NCI-H146 treated with DMSO at 0.1 percent for 48 hours (cell line): ENCODE measurements around the gene ARHGEF10L.

Experiments
- DNase-seq: peaks from one replicate; lab custom pipeline; 2025; ENCODE audit not compliant: unreplicated experiment; lab: John Stamatoyannopoulos, UW

The ARHGEF10L gene

DNA sequence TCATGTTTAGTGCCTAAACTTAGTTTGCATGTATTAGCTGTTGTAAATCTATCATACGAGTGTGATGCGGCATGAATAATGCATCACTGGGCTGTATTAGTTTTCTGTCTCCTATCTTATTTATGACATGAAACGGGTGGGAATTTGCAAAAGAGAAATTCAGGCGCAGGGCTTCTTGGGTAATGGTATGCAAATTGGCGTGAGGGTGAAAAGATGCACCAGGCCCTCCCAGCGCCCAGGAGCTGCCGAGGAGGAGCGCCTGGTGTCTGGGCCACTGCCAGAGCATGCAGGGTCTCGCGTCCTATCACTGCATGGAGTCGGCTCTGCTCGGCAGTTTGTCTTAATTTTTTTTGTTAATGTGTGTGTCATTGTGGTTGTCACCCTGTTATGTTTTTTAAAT lies 132.7 kb downstream of the ARHGEF10L start:
- no peak for DNase-seq

DNA sequence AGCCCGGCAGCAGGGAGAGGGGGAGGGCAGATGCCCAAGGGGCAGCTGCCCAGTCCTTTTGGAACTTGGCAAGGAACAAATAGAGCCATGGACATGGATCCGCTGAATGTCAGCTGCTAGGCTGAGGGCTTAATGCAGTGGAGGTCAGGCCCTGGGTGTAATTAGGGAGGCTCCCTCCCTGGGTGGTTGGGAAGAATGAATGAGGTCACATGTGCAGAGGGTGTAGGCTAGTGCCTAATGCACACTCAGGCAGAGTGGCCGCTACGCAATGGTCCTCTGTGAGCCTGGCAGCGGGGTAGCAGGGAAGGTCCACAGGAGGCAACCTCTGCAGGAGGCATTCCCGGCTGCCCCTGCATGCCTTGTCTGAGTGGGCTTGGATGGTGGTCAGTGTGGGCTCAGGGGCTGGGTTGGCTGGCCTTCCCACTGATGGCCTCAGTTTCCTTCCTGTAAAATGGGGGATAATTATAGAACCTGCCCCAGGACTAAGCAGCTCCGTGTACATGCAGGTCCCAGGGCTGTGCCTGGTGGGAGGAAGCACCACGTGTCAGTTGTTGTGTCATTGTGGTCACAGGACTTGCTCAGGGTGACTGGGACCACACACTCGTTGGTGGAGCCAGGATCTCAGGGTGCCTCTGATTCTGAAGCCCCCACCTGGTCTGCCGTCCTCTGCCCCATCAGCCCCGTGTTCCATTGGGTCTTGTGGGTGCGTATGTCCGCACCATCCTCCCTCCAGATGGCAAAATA lies 134.0 kb downstream of the ARHGEF10L start:
- no peak for DNase-seq

DNA sequence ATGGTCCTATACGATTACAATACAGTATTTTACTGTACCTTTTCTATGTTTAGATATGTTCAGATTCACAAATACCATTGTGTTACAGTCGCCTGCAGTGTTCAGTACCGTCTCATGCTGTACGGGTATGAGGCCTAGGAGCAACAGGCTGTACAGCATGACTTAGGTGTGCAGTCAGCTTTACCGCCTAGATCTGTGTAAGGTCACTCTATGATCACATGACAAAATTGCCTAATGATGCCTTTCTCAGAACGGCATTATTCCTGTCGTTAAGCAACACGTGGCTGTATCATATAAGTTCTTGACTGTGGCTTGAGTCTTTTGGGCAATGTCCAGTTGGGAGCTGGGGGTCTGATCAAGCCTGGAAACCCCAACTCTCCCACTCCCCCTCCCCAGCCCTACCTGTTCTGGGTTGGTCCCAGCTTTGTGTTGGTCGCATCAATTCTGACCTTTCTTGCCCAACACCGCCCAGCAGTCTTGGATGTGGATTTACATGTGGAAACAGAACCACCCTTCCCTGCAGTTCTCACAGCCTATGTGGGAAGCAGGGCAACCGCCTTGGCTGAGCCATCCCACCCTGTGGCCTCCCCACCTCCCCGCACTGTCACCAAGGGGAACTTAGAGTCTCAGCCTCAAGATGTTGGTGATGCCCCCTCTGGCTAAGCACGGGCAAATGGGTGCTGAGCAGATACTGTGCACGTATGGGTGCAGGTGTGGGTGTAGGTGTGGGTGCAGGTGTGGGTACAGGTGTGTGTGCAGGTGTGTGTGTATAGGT lies 135.4 kb downstream of the ARHGEF10L start:
- DNase-seq, result no peak

DNA sequence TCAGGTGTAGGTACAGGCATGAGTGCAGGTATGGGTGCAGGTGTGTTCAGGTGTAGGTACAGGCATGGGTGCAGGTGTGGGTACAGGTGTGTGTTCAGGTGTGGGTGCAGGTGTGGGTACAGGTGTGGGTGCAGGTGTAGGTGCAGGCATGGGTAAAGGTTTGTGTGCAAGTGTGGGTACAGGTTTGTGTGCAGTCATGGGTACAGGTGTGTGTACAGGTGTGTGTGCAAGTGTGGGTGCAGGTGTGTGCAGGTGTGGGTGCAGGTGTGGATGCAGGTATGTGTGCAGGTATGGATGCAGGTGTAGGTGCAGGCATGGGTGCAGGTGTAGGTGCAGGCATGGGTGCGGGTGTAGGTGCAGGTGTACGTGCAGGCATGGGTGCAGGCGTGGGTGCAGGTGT lies 136.2 kb downstream of the ARHGEF10L start:
- no peak for DNase-seq

DNA sequence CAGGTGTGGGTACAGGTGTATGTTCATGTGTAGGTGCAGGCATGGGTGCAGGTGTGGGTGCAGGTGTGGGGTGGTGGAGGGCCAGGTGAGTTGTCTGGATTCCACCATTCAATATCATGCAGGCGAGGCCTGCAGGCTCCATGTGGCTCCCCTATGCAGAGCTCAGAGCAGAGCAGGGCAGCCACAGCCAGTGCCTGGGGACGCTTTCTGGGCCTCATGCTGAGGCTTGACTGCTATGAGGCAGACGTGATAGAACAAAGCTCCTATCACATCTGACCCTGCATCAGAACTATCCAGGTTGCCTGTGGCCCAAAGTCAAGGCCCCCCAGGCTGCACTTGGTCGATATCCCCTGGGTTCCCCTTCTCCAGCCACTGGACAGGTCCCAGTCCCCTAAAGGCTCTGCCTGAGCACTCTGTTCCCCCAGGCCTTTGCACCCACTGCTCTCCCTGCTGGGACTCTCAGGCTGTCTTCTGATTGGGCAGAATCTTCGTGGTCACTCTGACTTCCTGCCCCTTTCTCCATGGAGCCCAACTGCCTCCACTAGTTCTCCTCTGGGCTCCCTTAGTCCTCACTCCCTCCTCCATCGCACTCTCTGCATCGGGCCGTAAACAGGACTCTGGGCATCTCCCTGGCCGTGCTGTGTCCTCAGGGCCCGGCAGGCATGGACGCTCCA lies 137.0 kb downstream of the ARHGEF10L start:
- no peak for DNase-seq

DNA sequence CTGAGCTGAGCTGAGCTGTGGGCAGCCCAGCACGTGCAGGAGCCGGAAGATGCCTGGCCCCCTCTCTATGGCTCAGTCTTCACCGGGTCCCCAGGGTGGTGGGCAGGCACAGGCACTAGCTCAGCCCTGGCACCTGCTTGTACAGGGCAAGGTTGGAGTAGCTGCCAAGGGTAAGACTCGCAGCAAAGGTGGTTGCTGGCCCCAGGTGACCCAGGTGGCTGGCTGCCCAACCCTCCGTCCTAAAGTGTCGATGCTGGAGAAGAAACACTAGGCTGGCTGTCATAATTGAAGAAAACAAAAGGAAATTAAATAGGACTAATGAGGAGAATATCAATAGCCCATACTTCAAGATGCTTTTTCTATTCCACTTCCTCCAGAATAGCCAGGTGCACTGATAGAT lies 138.5 kb downstream of the ARHGEF10L start:
- DNase-seq, result no peak

DNA sequence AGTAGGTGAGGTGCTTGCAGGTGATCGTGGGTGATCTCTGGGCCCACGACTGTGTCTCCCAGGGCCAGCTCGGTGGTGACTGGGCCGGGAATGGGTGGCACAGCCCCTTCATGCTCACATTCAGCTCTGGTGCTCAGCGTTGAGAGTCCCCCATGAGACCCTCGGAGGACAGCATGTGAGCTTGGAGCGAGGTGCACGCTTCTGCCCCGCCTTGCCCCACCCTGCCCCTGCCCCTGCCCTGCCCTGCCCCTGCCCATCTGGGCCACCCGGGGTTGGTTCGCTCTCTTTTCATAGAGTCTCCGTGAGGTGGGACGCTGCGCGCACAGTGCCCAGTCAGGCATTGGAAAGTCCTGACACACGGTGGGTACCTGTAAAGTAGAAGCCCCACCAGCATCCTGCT lies 140.4 kb downstream of the ARHGEF10L start:
- no peak for DNase-seq

DNA sequence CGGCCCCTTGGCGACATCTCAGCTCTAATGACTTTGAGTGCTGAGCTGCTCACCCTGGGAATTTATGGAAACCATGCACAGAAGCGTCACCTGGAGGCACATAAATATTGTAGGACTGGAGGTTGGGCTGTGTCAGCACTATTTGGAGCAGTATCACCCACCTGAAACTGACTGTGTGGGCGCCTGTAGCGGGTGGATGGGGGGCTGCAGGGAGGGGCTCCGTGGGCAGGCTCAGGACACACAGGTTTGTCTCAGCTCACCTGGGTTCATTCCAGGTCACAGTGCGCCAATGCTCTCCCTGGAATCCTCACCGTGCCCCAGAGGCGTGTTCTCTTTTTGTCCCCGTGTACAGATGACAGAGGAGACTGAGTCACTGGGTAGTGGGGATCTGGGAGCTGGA lies 140.8 kb downstream of the ARHGEF10L start:
- DNase-seq, result no peak

DNA sequence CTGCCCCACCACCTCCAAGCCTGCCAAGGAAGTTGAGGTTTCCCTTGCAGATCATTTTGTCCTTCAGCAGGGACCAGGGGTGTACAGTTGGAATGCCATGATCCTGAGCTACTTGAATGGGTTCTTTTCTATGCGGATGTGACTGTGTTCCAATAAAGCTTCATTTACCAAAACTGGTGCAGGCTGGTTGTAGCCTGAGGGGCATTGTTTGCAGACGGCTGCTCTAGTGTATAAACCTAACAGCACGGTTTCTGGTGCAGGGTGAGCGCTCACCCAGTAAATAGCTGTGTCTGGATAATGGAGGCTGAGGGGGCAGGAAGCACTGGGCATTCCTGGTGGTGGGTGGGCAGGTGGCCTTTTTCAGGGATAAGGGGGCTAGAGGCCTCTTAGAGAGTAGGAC lies 142.9 kb downstream of the ARHGEF10L start:
- DNase-seq, result no peak

DNA sequence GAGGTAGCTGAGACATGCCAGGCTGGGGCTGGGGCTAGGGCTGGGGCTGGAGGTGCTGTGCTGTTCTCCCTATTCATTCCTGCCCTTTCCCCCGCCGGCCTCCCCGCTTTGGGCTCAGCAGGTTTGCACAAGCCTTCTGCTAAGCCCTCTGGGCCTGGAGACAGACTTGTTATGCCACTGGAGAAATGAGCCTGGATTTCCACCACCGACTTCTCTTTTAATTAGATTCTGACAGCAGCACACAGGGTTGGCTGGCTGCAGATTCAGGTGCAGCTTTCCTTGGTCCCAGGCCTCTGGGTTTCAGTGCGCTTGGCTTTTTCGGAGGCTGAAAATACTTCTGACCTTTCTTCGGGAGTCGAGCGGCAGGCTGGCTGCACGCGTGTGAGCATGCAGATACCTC lies 144.1 kb downstream of the ARHGEF10L start:
- no peak for DNase-seq

DNA sequence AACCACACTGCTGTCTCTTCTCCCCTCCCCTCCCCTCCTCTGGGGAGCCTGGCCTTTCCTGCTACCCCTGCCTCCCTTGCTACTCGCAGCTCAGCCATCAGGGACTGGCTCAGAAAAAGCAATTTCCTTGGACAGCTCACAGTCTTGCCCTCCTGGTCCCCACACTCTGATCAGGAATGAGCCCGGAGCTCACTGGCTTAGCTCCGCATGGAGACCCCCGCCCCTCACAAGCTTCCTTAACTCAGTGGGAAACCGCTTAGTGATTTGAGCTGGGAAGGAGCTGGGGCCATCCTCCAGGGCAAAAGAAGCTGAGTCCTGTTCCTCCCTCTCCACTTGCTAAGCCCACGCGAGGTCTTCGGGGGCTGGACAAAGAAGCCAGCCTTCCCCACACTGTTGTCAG lies 145.3 kb downstream of the ARHGEF10L start:
- DNase-seq, result no peak

DNA sequence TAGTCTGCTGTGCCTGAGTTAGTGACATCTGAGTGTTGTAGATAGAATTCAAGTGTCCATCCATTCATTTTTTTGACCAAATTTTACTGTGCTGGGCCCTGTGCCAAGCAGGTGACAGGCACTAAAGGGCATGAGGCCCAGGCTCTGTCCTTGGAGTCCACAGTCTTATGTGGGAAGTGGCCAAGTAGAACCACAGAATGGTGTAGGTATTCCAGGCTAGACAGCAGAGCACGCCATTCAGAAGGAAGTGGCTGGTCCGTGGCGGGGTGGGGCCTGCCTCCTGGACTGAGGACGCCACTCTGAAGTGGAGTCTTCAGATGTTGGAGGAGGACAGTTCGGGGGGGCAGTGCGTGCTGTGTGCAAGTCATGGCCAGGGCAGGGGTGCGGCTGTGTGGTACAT lies 146.8 kb downstream of the ARHGEF10L start:
- DNase-seq, result no peak

DNA sequence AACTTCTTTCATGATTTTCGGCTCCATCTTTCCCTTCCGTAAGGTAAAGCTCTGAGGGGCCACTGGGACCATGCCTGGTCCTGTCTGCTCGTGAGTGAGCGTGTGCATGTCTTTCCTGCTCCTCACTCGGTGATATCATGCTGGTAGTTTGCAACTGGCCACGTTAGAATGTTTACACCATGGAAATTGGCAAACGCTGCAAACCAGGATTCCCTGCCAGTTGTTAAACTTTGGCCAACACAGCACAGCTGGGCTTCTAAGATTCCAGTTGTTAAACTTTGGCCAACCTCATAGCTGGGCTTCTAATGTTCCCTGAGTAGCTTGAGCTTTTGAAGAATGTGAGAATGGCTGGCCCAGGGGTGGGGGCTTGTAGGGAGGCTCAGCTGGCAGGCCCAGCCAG lies 147.6 kb downstream of the ARHGEF10L start:
- DNase-seq, result no peak

DNA sequence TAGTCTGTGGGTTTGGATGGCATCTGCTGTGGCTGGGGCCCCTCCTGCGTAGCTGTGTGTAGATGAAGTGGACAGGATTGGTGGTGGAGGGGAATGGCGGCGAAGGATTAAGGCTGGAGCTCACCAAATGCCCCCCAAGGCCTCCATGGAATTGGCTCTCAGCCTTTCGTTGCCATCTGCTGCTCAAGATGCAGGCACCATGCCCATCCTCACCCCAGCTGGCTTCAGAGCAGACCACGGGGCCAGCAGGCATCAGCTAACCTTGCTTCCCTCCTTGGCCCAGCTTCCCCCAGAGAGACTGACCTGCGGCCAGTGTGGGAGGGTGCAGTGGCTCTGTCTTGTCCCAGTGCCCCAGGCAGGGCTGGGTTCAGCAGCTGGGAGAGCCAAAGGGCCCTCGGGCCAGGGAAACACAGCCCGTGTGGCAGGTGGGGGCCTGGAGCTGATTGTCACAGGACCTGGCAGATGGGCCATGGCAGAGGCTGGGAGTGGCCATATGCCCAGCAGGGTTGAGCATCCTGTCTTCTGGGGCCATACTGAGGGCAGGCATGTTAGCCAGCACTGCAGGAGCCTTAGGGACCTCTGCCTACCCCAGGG lies 148.8 kb downstream of the ARHGEF10L start:
- no peak for DNase-seq

DNA sequence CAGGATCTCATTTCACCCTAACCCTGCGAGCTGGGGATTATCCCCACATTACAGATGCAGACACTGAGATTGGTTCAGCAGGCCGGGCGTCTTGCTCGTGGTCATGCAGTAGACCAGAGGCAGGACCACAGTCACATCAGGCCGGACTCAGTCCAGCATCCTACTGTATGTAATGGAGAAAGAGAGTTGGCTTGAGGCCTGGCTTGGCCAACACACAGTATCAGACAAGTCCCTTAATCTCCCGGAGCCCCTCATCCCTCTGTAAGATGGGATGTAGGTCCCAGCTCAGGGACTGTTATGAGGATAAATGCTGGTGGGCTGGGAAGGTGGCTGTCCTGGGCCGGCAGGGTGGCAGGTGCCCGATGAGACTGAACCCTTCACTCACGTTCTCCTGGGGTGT lies 149.5 kb downstream of the ARHGEF10L start:
- no peak for DNase-seq

DNA sequence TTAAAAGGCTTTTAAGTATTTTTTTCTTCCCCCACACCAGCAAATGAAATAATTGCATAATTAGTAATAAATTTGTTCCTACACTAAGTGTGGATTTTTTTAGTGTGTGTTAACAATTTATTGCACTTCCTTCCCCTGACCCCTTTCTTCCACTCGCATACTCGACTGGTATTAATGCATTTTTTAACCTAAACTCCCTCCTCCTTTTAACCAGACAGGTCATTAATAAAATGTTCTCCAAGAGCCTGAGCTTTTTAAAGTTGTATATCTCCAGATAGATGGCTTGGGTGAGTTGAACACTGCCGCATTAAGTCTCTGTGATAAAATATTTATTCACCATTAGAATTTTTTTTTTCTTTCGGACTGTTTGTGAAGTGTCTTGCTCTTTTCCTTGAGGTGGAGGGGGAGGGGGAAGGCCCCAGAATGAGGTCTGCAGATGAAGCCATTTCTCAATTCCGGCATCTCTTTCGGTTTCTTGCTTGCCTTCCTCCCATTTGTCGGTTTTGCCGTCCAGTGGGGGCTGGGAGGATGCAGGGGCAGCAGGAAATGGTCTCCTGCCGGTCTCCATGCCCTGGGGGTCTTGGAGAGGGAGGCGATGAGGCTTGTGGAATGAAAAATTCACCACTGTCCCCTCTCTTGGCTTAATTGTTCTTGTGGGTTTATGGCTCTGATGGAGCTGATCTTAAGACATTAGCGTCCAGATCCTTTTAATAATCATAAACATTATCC lies 151.6 kb downstream of the ARHGEF10L start:
- no peak for DNase-seq

DNA sequence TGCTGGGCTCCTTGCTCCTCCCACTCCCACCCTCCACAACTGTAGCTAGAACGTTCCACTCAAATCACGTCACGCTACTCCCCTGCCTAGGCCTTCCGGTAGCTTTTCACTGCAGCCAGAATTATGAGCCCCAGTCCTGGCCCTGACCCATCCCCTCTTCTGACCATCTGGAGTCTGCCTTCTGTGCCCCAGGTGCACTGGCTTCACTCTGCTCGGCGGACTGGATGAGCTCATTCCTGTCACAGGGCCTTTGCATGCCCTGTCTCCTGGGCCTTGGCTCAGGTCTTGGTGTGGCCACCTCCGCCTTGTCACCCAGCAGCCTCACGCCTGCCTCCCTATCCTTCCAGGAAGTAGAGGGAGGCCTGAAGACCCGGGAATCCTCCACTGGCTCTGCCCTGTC lies 153.1 kb downstream of the ARHGEF10L start:
- DNase-seq, result no peak

DNA sequence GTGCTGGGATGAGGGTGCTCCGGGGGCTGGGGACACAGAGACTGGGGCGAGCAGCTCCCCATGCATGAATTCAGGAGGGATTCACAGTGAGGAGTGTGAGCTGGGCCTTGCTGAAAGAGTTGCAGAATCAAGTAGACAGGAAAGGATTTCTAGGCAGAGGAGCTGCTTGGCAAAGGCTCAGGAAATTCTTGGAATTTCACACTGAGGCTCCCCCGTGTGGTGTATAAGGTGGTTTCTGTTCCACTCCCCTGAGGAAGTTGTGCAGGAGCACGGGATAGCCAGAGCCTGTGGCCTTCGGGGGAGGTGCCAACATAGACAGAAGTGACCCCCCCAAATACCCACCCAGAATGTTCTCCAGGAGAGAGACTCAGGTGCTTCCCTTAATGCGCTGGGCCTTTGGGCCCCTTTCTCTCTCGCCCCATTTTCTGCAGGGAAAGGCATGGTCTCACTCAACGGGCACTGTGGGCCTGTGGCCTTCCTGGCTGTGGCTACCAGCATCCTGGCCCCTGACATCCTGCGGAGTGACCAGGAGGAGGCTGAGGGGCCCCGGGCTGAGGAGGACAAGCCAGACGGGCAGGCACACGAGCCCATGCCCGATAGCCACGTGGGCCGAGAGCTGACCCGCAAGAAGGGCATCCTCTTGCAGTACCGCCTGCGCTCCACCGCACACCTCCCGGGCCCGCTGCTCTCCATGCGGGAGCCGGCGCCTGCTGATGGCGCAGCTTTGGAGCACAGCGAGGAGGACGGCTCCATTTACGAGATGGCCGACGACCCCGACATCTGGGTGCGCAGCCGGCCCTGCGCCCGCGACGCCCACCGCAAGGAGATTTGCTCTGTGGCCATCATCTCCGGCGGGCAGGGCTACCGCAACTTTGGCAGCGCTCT lies 157.2 kb downstream of the ARHGEF10L start:
- no peak for DNase-seq

DNA sequence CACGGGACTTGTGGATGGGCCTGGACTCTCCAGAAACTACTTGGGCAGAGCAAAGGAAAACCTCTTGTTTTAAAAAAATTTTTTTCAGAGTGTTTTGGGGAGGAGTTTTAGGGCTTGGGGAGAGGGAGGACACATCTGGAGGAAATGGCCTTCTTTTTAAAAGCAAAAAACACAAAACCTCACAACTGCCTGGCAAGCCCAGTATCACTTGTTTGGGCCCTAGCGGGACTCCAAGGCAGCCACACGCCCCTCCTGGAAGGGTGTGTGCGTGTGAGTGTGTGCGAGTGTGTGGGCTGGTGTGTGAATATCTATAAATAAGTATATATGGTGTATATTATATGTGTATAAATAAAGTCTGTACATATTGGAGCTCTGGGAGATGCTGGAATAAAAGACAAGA lies 158.0 kb downstream of the ARHGEF10L start:
- DNase-seq, result no peak

DNA sequence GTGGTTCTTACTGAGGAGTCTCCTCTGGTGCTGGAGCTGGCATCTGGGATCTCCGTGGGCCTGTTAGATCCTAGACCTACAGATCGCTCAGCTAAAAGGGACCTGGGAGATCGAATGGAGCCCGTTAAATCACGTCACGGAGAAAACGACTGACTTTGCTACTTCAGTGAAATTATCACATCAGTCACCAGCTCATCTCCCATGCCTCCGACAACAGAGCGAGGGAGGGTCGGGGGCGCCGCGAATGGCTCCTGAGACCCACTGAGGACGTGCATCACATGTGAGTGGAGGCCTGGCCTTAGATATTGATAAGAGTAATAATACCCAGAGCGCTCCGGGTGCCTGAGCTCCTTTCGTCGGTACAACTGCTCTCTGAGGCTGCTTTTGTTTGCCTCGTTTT lies 160.1 kb downstream of the ARHGEF10L start:
- DNase-seq, result no peak
